Fibroblast of lung (primary cell): ENCODE measurements around the gene ZDHHC16. TPM values are rescaled to one million over a fixed set of nuclear protein-coding genes. Genes with fewer than 3 reads are reported as not detected.

ENCODE experiments used
- DNase-seq, 2 donors: peaks; one replicate each; pipeline versions ENCODE4 v3.0.0 to v3.0.0-alpha.2; 2010; ENCODE audit warnings: low read depth in 2 of 2
- H2AFZ ChIP-seq: 2 replicates; pipeline ENCODE4 v1.5.1; 2012; ENCODE audit warnings: low read length, control low read depth, inconsistent platforms
- H3K27ac ChIP-seq: 2 replicates; pipeline ENCODE4 v1.5.1; 2011; ENCODE audit warnings: low read length, control low read depth; ENCODE audit not compliant: insufficient read depth
- H3K27me3 ChIP-seq: 2 replicates; pipeline ENCODE4 v1.5.1; 2011; ENCODE audit warnings: mild to moderate bottlenecking, low read length; ENCODE audit not compliant: control insufficient read depth, insufficient read depth
- H3K36me3 ChIP-seq: 2 replicates; pipeline ENCODE4 v1.5.1; 2011; ENCODE audit warnings: low read length; ENCODE audit not compliant: control insufficient read depth, insufficient read depth
- H3K4me1 ChIP-seq: 2 replicates; pipeline ENCODE4 v1.5.1; 2011; ENCODE audit warnings: low read length; ENCODE audit not compliant: control insufficient read depth, insufficient read depth; ENCODE audit errors: extremely low read depth
- H3K4me2 ChIP-seq: 2 replicates; pipeline ENCODE4 v1.5.1; 2011; ENCODE audit warnings: low read length, control low read depth; ENCODE audit not compliant: insufficient read depth; ENCODE audit errors: extremely low read depth
- H3K4me3 ChIP-seq, 4 experiments: fragments of 200-600 bp in 1 of 4; sonication (generic) in 1 of 4; replicated peaks in 1 of 4; 2 replicates each; pipeline ENCODE4 v1.5.1; 2011 to 2016; ENCODE audit warnings: low read length in 4 of 4, low read depth in 3 of 4, mild to moderate bottlenecking in 3 of 4, control low read depth in 2 of 4, inconsistent platforms in 1 of 4, mixed read lengths in 1 of 4; ENCODE audit not compliant: insufficient read depth in 1 of 4; ENCODE audit errors: control extremely low read depth in 1 of 4
- H3K79me2 ChIP-seq: 2 replicates; pipeline ENCODE4 v1.5.1; 2012; ENCODE audit warnings: mild to moderate bottlenecking, low read length, inconsistent platforms; ENCODE audit not compliant: control insufficient read depth, insufficient read depth
- H3K9ac ChIP-seq: 2 replicates; pipeline ENCODE4 v1.5.1; 2011; ENCODE audit warnings: mild to moderate bottlenecking, low read length, control low read depth; ENCODE audit not compliant: insufficient read depth
- H3K9me3 ChIP-seq: 2 replicates; pipeline ENCODE4 v1.5.1; 2012; ENCODE audit warnings: low read depth, low read length; ENCODE audit not compliant: control insufficient read depth, insufficient read depth
- H4K20me1 ChIP-seq: 2 replicates; pipeline ENCODE4 v1.5.1; 2011; ENCODE audit warnings: low read length; ENCODE audit not compliant: control insufficient read depth, insufficient read depth; ENCODE audit errors: extremely low read depth
- EZH2 ChIP-seq: IDR thresholded peaks from 2 replicates; pipeline ENCODE4 v1.5.1; 2012; ENCODE audit warnings: low read length, control low read depth, mild to moderate bottlenecking; ENCODE audit errors: missing control alignments
- polyA plus RNA-seq, 2 donors: library from polyadenylated mRNA; depleted of rRNA in 1 of 2; stranded (reverse) in 1 of 2; unstranded in 1 of 2; fragments of >200 nt; gene quantifications; 2 replicates each; pipeline ENCODE4 v1.2.1, GENCODE V29; 2011 to 2012; ENCODE audit warnings: missing spikeins in 1 of 2
- total RNA-seq: library from RNA; depleted of rRNA; stranded (reverse); fragments of >200 nt; gene quantifications from 2 replicates; pipeline ENCODE4 v1.2.1, GENCODE V29; 2014
- TF ChIP-seq, protein P1 (sequence below), 2 donors: IDR thresholded peaks in 1 of 2; conservative IDR thresholded peaks in 1 of 2; 1 replicate in 1 of 2; 2 replicates in 1 of 2; pipeline ENCODE4 v1.5.1; 2011 to 2012; ENCODE audit warnings: low read length in 2 of 2, control low read depth in 1 of 2, inconsistent platforms in 1 of 2, low read depth in 1 of 2, mild to moderate bottlenecking in 1 of 2

ZDHHC16 gene
- total and polyA plus RNA-seq, 2 donors (not counting 1 experiment from before 2014, with no cell fraction given): 39.3 to 60.2 TPM

DNA sequence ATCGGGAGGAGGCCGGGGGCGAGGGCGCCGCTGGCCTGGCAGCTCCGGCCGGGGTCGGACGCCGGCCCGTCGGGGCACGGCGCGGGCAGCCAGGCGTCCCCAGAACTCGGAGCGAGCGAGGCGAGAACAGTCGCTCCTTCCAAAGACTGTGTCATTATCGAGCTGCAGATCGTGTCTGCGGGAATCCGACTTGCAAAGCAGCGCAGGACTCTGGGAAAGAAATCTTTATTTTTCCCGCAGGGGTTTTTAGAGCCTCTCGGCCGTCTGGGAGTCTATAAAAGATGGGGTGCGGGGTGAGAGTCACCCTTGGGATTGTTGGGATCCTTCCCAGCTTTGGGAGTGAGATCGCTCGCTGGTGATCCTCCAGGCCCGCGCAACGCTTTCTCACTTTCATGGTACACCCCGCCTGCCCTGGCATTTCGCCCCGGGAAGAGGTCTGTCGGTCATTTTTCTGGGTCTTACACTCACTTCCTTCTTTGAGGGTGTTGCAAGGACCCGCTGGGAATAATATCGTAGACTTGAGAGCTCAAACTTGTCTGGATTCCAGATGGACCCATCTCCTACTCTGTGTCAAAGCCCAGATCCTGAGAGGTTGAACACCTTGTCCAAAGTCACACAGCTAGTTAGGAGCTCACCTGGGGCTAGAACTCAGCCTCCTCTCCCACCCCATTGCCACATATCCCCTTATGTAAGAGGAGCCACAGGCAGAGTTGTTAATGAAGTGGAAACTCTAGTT, 53.8 kb downstream of the ZDHHC16 start:
- no peaks in the 10 kb centered on the region for H3K27me3 ChIP-seq
- no peaks in the 10 kb centered on the region for H4K20me1 ChIP-seq
- no peaks in the 10 kb centered on the region for H3K36me3 ChIP-seq
- TF ChIP-seq EZH2: no peak
- TF ChIP-seq, protein P1, sequence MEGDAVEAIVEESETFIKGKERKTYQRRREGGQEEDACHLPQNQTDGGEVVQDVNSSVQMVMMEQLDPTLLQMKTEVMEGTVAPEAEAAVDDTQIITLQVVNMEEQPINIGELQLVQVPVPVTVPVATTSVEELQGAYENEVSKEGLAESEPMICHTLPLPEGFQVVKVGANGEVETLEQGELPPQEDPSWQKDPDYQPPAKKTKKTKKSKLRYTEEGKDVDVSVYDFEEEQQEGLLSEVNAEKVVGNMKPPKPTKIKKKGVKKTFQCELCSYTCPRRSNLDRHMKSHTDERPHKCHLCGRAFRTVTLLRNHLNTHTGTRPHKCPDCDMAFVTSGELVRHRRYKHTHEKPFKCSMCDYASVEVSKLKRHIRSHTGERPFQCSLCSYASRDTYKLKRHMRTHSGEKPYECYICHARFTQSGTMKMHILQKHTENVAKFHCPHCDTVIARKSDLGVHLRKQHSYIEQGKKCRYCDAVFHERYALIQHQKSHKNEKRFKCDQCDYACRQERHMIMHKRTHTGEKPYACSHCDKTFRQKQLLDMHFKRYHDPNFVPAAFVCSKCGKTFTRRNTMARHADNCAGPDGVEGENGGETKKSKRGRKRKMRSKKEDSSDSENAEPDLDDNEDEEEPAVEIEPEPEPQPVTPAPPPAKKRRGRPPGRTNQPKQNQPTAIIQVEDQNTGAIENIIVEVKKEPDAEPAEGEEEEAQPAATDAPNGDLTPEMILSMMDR (conservative IDR thresholded peaks at IDR 0.05 in 1 of 2, IDR thresholded peaks at IDR 0.05 in 1 of 2; ENCODE audit: low read depth in 1 of 2, low read length in 2 of 2): no peak
- H3K9ac ChIP-seq: peak overlapping the region; percentile 70
- peak overlapping the region; percentile 75 to 98 (median 89) for H3K4me3 ChIP-seq
- H2AFZ ChIP-seq: no peak overlapping the region
- H3K79me2 ChIP-seq: peaks cover 54% of the 10 kb centered on the region
- peak; percentile 62 to 78 for DNase-seq
- H3K27ac ChIP-seq: peak overlapping the region; percentile 62
- no peaks in the 10 kb centered on the region for H3K9me3 ChIP-seq
- peak overlapping the region; percentile 96 for H3K4me2 ChIP-seq
- H3K4me1 ChIP-seq: peaks cover 8% of the 10 kb centered on the region

- no peak overlapping the region for H2AFZ ChIP-seq
- peaks cover 50% of the 10 kb centered on the region for H3K79me2 ChIP-seq
- H3K4me2 ChIP-seq: peak overlapping the region; percentile 96
- TF ChIP-seq EZH2: no peak
- TF ChIP-seq, protein P1 (conservative IDR thresholded peaks at IDR 0.05 in 1 of 2, IDR thresholded peaks at IDR 0.05 in 1 of 2; ENCODE audit: low read depth in 1 of 2, low read length in 2 of 2): no peak
- no peak overlapping the region for H3K9ac ChIP-seq
- H4K20me1 ChIP-seq: no peaks in the 10 kb centered on the region
- H3K4me1 ChIP-seq: peaks cover 8% of the 10 kb centered on the region
- peak overlapping the region; percentile 62 for H3K27ac ChIP-seq
- H3K36me3 ChIP-seq: no peaks in the 10 kb centered on the region
- peak overlapping the region; percentile 75 to 98 (median 89) for H3K4me3 ChIP-seq
- no peaks in the 10 kb centered on the region for H3K9me3 ChIP-seq
- no peaks in the 10 kb centered on the region for H3K27me3 ChIP-seq
- no peak for DNase-seq
These were observed 54.3 kb downstream of the ZDHHC16 start for GRCh38 chr10:97500297-97500575.

DNA sequence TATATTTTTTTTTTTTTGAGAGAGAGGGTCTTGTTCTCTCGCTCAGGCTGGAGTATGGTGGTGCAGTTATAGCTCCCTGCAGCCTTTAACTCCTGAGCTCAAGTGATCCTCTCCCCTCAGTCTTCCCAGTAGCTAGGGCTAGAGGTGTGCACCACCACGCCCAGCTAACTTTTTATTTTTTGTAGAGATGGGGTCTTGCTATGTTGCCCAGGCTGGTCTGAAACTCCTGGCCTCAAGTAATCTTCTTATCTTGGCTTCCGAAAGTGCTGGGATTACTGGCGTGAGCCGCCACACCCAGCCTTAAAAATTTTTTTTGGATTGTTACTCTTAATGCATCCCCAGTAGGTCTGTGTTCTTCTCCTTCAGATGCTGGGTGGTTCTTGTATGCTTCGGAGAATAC, 56.9 kb downstream of the ZDHHC16 start:
- Histone ChIP-seq H2AFZ (no peak overlapping the region), H3K9ac (no peak overlapping the region), H3K4me1 (peaks cover 6% of the 10 kb centered on the region), H3K4me2 (no peak overlapping the region), H3K4me3 (no peak overlapping the region), H3K79me2 (peaks cover 25% of the 10 kb centered on the region), H4K20me1 (no peaks in the 10 kb centered on the region), H3K36me3 (no peaks in the 10 kb centered on the region), H3K27ac (no peak overlapping the region), H3K9me3 (no peaks in the 10 kb centered on the region), H3K27me3 (no peaks in the 10 kb centered on the region)
- TF ChIP-seq EZH2: no peak
- TF ChIP-seq, protein P1 (conservative IDR thresholded peaks at IDR 0.05 in 1 of 2, IDR thresholded peaks at IDR 0.05 in 1 of 2; ENCODE audit: low read depth in 1 of 2, low read length in 2 of 2): no peak
- DNase-seq: no peak
